Measurements from ENCODE around the gene UCK2.

GRCh38 chr1:165837838-165838364 lies 10.5 kb downstream of the UCK2 start:
- no peak for TF ChIP-seq SP1 (IDR thresholded peaks at IDR 0.05)
- TF ChIP-seq HDGF (IDR thresholded peaks at IDR 0.05; ENCODE audit: borderline replicate concordance) = no peak
- no peak for TF ChIP-seq FOXM1 (IDR thresholded peaks at IDR 0.05; ENCODE audit: borderline replicate concordance)

Measured in HEK293T (cell line).